Activated CD4-positive, alpha-beta memory T cell treated with anti-CD3 and anti-CD28 coated beads, Interleukin-2, amount 10 ng/mL, durations not matched to agents 7 days and 5 days (primary cell): ENCODE data around the gene OLAH. TPM values are rescaled to one million over a fixed set of nuclear protein-coding genes. Genes with fewer than 3 reads are reported as not detected.
A peak's percentile ranks its signal among the peaks of the same experiment; 100 is the strongest.

Source experiments
- CTCF ChIA-PET: fragments of 350-600 bp; sonication (Branson Sonifier 250); formaldehyde crosslinking; loops from one replicate; lab custom pipeline; 2021; ENCODE audit warnings: antibody characterized with exemption, inconsistent platforms; lab: Charles Lee
- POLR2A ChIA-PET: fragments of 350-600 bp; sonication (Branson Sonifier 250); formaldehyde crosslinking; loops from one replicate; lab custom pipeline; 2021; ENCODE audit warnings: antibody characterized with exemption; lab: Charles Lee
- DNase-seq: peaks from one replicate; pipeline ENCODE4 v3.0.0-alpha.2; 2020
- H3K27ac Mint-ChIP-seq: one replicate; pipeline ENCODE4 v1.8.0; 2021; ENCODE audit warnings: mild to moderate bottlenecking, mixed read lengths
- H3K27me3 Mint-ChIP-seq: one replicate; pipeline ENCODE4 v1.8.0; 2021; ENCODE audit warnings: mixed read lengths
- H3K36me3 Mint-ChIP-seq: one replicate; pipeline ENCODE4 v1.8.0; 2021; ENCODE audit warnings: low read depth, mixed read lengths
- H3K4me1 Mint-ChIP-seq: one replicate; pipeline ENCODE4 v1.8.0; 2021; ENCODE audit warnings: mixed read lengths
- H3K4me3 Mint-ChIP-seq: one replicate; pipeline ENCODE4 v1.8.0; 2021; ENCODE audit warnings: mild to moderate bottlenecking, mixed read lengths
- H3K9me3 Mint-ChIP-seq: one replicate; pipeline ENCODE4 v1.8.0; 2021; ENCODE audit warnings: mixed read lengths
- total RNA-seq, 2 experiments: library from RNA; stranded (reverse); gene quantifications; one replicate each; pipeline ENCODE4 v1.2.3, GENCODE V29; 2021

Gene OLAH
- total RNA-seq, 2 experiments from 2014 or later, result 4.0 to 4.2 TPM

- Mint-ChIP-seq H3K4me3 (no peak overlapping the region), H3K27ac (no peak overlapping the region), H3K36me3 (peaks cover 3% of the 10 kb centered on the region), H3K27me3 (no peaks in the 10 kb centered on the region), H3K9me3 (peaks cover 4% of the 10 kb centered on the region), H3K4me1 (peaks cover 23% of the 10 kb centered on the region)
- DNase-seq, result no peak
- POLR2A ChIA-PET, result no interaction called here
- CTCF ChIA-PET, result no interaction called here
These were observed 2.9 kb downstream of the OLAH start for GRCh38 chr10:15046626-15047025.

- ChIA-PET POLR2A (no interaction called here), CTCF (no interaction called here)
- Mint-ChIP-seq H3K27ac (no peak overlapping the region), H3K27me3 (no peaks in the 10 kb centered on the region), H3K4me3 (no peak overlapping the region), H3K36me3 (no peaks in the 10 kb centered on the region), H3K9me3 (no peaks in the 10 kb centered on the region), H3K4me1 (peaks cover 13% of the 10 kb centered on the region)
- DNase-seq, result no peak
These were observed 5.8 kb downstream of the OLAH start for GRCh38 chr10:15049533-15049932.

GRCh38 chr10:15052121-15052520, 8.4 kb downstream of the OLAH start:
- no peak overlapping the region for H3K4me3 Mint-ChIP-seq
- no peak for DNase-seq
- H3K27ac Mint-ChIP-seq, result no peak overlapping the region
- ChIA-PET POLR2A (no interaction called here), CTCF (no interaction called here)
- H3K9me3 Mint-ChIP-seq, result no peaks in the 10 kb centered on the region
- no peaks in the 10 kb centered on the region for H3K36me3 Mint-ChIP-seq
- H3K4me1 Mint-ChIP-seq, result no peaks in the 10 kb centered on the region
- H3K27me3 Mint-ChIP-seq, result no peaks in the 10 kb centered on the region

GRCh38 chr10:15053061-15053460, 9.3 kb downstream of the OLAH start:
- POLR2A ChIA-PET, result no interaction called here
- Mint-ChIP-seq H3K27ac (no peak overlapping the region), H3K4me1 (no peaks in the 10 kb centered on the region), H3K9me3 (no peaks in the 10 kb centered on the region), H3K27me3 (peaks cover 2% of the 10 kb centered on the region), H3K36me3 (no peaks in the 10 kb centered on the region), H3K4me3 (no peak overlapping the region)
- CTCF ChIA-PET, result no interaction called here
- DNase-seq, result no peak

GRCh38 chr10:15058689-15059088, 14.9 kb downstream of the OLAH start:
- H3K36me3 Mint-ChIP-seq, result no peaks in the 10 kb centered on the region

GRCh38 chr10:15059914-15060313, 16.2 kb downstream of the OLAH start:
- H3K9me3 Mint-ChIP-seq, result peaks cover 10% of the 10 kb centered on the region
- peaks cover 16% of the 10 kb centered on the region for H3K27me3 Mint-ChIP-seq
- POLR2A ChIA-PET, result no interaction called here
- H3K36me3 Mint-ChIP-seq, result no peaks in the 10 kb centered on the region
- H3K27ac Mint-ChIP-seq, result no peak overlapping the region
- no peak for DNase-seq
- CTCF ChIA-PET, result no interaction called here
- no peak overlapping the region for H3K4me3 Mint-ChIP-seq
- no peaks in the 10 kb centered on the region for H3K4me1 Mint-ChIP-seq

More at GRCh38 chr10:15058689-15059088, 14.9 kb downstream of the OLAH start:
- Mint-ChIP-seq H3K9me3 (peaks cover 10% of the 10 kb centered on the region), H3K4me3 (no peak overlapping the region), H3K4me1 (no peaks in the 10 kb centered on the region), H3K27ac (no peak overlapping the region), H3K27me3 (peaks cover 16% of the 10 kb centered on the region)
- DNase-seq, result no peak
- ChIA-PET CTCF (no interaction called here), POLR2A (no interaction called here)

GRCh38 chr10:15060638-15061037, 16.9 kb downstream of the OLAH start:
- no peaks in the 10 kb centered on the region for H3K4me1 Mint-ChIP-seq
- no peaks in the 10 kb centered on the region for H3K36me3 Mint-ChIP-seq
- no peak overlapping the region for H3K27ac Mint-ChIP-seq
- ChIA-PET CTCF (no interaction called here), POLR2A (no interaction called here)
- peaks cover 19% of the 10 kb centered on the region for H3K27me3 Mint-ChIP-seq
- peaks cover 10% of the 10 kb centered on the region for H3K9me3 Mint-ChIP-seq
- H3K4me3 Mint-ChIP-seq, result no peak overlapping the region
- no peak for DNase-seq

- Mint-ChIP-seq H3K36me3 (no peaks in the 10 kb centered on the region), H3K9me3 (no peaks in the 10 kb centered on the region), H3K4me3 (no peak overlapping the region), H3K27ac (no peak overlapping the region), H3K4me1 (no peaks in the 10 kb centered on the region), H3K27me3 (peaks cover 6% of the 10 kb centered on the region)
- ChIA-PET CTCF (no interaction called here), POLR2A (interaction anchor here (0.5 kb wide), 1 partner anchor 540 kb away, joined by 4 read pairs; no protein-coding TSS in a partner anchor)
- no peak for DNase-seq
These were observed 23.4 kb downstream of the OLAH start for GRCh38 chr10:15067154-15067553.

- H3K27me3 Mint-ChIP-seq, result peaks cover 6% of the 10 kb centered on the region
- POLR2A ChIA-PET, result no interaction called here
- H3K27ac Mint-ChIP-seq, result no peak overlapping the region
- CTCF ChIA-PET, result no interaction called here
- no peaks in the 10 kb centered on the region for H3K4me1 Mint-ChIP-seq
- H3K4me3 Mint-ChIP-seq, result no peak overlapping the region
- H3K9me3 Mint-ChIP-seq, result no peaks in the 10 kb centered on the region
- H3K36me3 Mint-ChIP-seq, result no peaks in the 10 kb centered on the region
- no peak for DNase-seq
These were observed 25.1 kb downstream of the OLAH start for GRCh38 chr10:15068802-15069201.

GRCh38 chr10:15069230-15069629, 25.5 kb downstream of the OLAH start:
- Mint-ChIP-seq H3K4me3 (no peak overlapping the region), H3K27ac (no peak overlapping the region), H3K36me3 (no peaks in the 10 kb centered on the region), H3K4me1 (no peaks in the 10 kb centered on the region), H3K9me3 (no peaks in the 10 kb centered on the region), H3K27me3 (peaks cover 6% of the 10 kb centered on the region)
- POLR2A ChIA-PET, result no interaction called here
- DNase-seq, result no peak
- CTCF ChIA-PET, result no interaction called here

GRCh38 chr10:15072358-15072757, 28.6 kb downstream of the OLAH start:
- no peaks in the 10 kb centered on the region for H3K9me3 Mint-ChIP-seq
- ChIA-PET POLR2A (no interaction called here), CTCF (no interaction called here)
- H3K36me3 Mint-ChIP-seq, result no peaks in the 10 kb centered on the region
- H3K4me3 Mint-ChIP-seq, result no peak overlapping the region
- peaks cover 3% of the 10 kb centered on the region for H3K27me3 Mint-ChIP-seq
- no peaks in the 10 kb centered on the region for H3K4me1 Mint-ChIP-seq
- DNase-seq, result no peak
- H3K27ac Mint-ChIP-seq, result no peak overlapping the region

- CTCF ChIA-PET, result no interaction called here
- peaks cover 2% of the 10 kb centered on the region for H3K27me3 Mint-ChIP-seq
- POLR2A ChIA-PET, result no interaction called here
- no peaks in the 10 kb centered on the region for H3K4me1 Mint-ChIP-seq
- H3K4me3 Mint-ChIP-seq, result no peak overlapping the region
- no peaks in the 10 kb centered on the region for H3K36me3 Mint-ChIP-seq
- DNase-seq, result no peak
- H3K9me3 Mint-ChIP-seq, result no peaks in the 10 kb centered on the region
- H3K27ac Mint-ChIP-seq, result no peak overlapping the region
These were observed 31.7 kb downstream of the OLAH start for GRCh38 chr10:15075421-15075820.

- H3K4me3 Mint-ChIP-seq, result peak overlapping the region; percentile 45
- CTCF ChIA-PET, result no interaction called here
These were observed 40.1 kb downstream of the OLAH start for GRCh38 chr10:15083674-15084501.

GRCh38 chr10:15084502-15084922, 40.8 kb downstream of the OLAH start:
- Mint-ChIP-seq H3K4me1 (peaks cover 9% of the 10 kb centered on the region), H3K9me3 (no peaks in the 10 kb centered on the region), H3K4me3 (peak overlapping the region; percentile 45), H3K27ac (no peak overlapping the region), H3K27me3 (peaks cover 2% of the 10 kb centered on the region), H3K36me3 (no peaks in the 10 kb centered on the region)
- ChIA-PET POLR2A (no interaction called here), CTCF (no interaction called here)
- DNase-seq, result peak; percentile 21

More at GRCh38 chr10:15083674-15084501, 40.1 kb downstream of the OLAH start:
- DNase-seq, result no peak
- Mint-ChIP-seq H3K27ac (no peak overlapping the region), H3K4me1 (peaks cover 9% of the 10 kb centered on the region), H3K9me3 (no peaks in the 10 kb centered on the region), H3K27me3 (peaks cover 2% of the 10 kb centered on the region), H3K36me3 (no peaks in the 10 kb centered on the region)
- POLR2A ChIA-PET, result no interaction called here
